HEK293 (cell line): ENCODE measurements around the gene TMEM145.

Experiments
- CTCF ChIA-PET: fragments of 350-600 bp; formaldehyde crosslinking; extraction: SDS; loops from one replicate; lab custom pipeline; 2021; ENCODE audit warnings: antibody characterized with exemption; lab: Yijun Ruan, JAX
- POLR2A ChIA-PET: fragments of 300-600 bp; formaldehyde crosslinking; extraction: SDS; loops from one replicate; lab custom pipeline; 2020; ENCODE audit warnings: antibody characterized with exemption, inconsistent platforms; lab: Yijun Ruan, JAX
- H3K27ac ChIP-seq: fragments of 200-500 bp; sonication (Bioruptor generic); 2 replicates; pipeline ENCODE4 v1.5.1; 2014; ENCODE audit warnings: low read depth, low read length, control low read depth, inconsistent platforms; ENCODE audit errors: extremely low read depth
- H3K36me3 ChIP-seq, 2 experiments: fragments of 200-500 bp in 1 of 2; sonication (Bioruptor generic) in 1 of 2; 1 replicate in 1 of 2; 2 replicates in 1 of 2; pipeline ENCODE4 v1.5.1; 2014 to 2017; ENCODE audit warnings: inconsistent platforms in 2 of 2, low read length in 2 of 2; ENCODE audit not compliant: control insufficient read depth in 2 of 2, insufficient read depth in 1 of 2
- H3K4me1 ChIP-seq: fragments of 200-500 bp; sonication (Bioruptor generic); 2 replicates; pipeline ENCODE4 v1.5.1; 2014; ENCODE audit warnings: mild to moderate bottlenecking, low read length, inconsistent platforms; ENCODE audit not compliant: control insufficient read depth, insufficient read depth
- H3K4me3 ChIP-seq: 2 replicates; pipeline ENCODE4 v1.5.1; 2011; ENCODE audit warnings: low read depth, mild to moderate bottlenecking, control low read depth, low read length, moderate library complexity
- H3K9me3 ChIP-seq: fragments of 200-500 bp; sonication (Bioruptor generic); 2 replicates; pipeline ENCODE4 v1.5.1; 2014; ENCODE audit warnings: low read depth, low read length, inconsistent platforms; ENCODE audit not compliant: control insufficient read depth, insufficient read depth
- HOXD13 ChIP-seq: sonication (generic); formaldehyde crosslinking; IDR thresholded peaks from 2 replicates; pipeline ENCODE4 v1.8.0; 2022; ENCODE audit warnings: missing genetic modification reagents, borderline replicate concordance
- MEIS1 ChIP-seq: sonication (generic); formaldehyde crosslinking; IDR thresholded peaks from 2 replicates; pipeline ENCODE4 v1.8.1; 2022; ENCODE audit warnings: missing genetic modification reagents, mild to moderate bottlenecking, borderline replicate concordance
- OVOL3 ChIP-seq: fragments of 450-650 bp; formaldehyde crosslinking; IDR thresholded peaks from 2 replicates; pipeline ENCODE4 v1.5.1; 2016; ENCODE audit warnings: missing biosample characterization, missing genetic modification characterization
- REPIN1 ChIP-seq: fragments of 450-650 bp; formaldehyde crosslinking; IDR thresholded peaks from 2 replicates; pipeline ENCODE4 v1.5.1; 2017; ENCODE audit warnings: missing biosample characterization, missing genetic modification characterization, low read depth
- SP2 ChIP-seq: fragments of 450-650 bp; formaldehyde crosslinking; IDR thresholded peaks from 2 replicates; pipeline ENCODE4 v1.5.1; 2016; ENCODE audit warnings: missing biosample characterization, missing genetic modification characterization
- ZBTB20 ChIP-seq: fragments of 450-650 bp; formaldehyde crosslinking; IDR thresholded peaks from 2 replicates; pipeline ENCODE4 v1.5.1; 2016; ENCODE audit warnings: missing biosample characterization, missing genetic modification characterization
- ZFP69B ChIP-seq: fragments of 450-650 bp; formaldehyde crosslinking; IDR thresholded peaks from 2 replicates; pipeline ENCODE4 v1.5.1; 2016; ENCODE audit warnings: missing biosample characterization, missing genetic modification characterization
- ZNF10 ChIP-seq: fragments of 450-650 bp; formaldehyde crosslinking; IDR thresholded peaks from 2 replicates; pipeline ENCODE4 v1.5.1; 2017; ENCODE audit warnings: missing biosample characterization, missing genetic modification characterization
- ZNF211 ChIP-seq: fragments of 450-650 bp; formaldehyde crosslinking; IDR thresholded peaks from 2 replicates; pipeline ENCODE4 v1.5.1; 2016; ENCODE audit warnings: low read depth, missing biosample characterization, missing genetic modification characterization
- ZNF223 ChIP-seq: fragments of 450-650 bp; formaldehyde crosslinking; IDR thresholded peaks from 2 replicates; pipeline ENCODE4 v1.5.1; 2016; ENCODE audit warnings: missing biosample characterization, missing genetic modification characterization
- ZNF24 ChIP-seq: fragments of 450-650 bp; formaldehyde crosslinking; IDR thresholded peaks from 2 replicates; pipeline ENCODE4 v1.5.1; 2016; ENCODE audit warnings: missing biosample characterization, missing genetic modification characterization
- ZNF324 ChIP-seq: fragments of 450-650 bp; formaldehyde crosslinking; IDR thresholded peaks from 2 replicates; pipeline ENCODE4 v1.5.1; 2016; ENCODE audit warnings: missing biosample characterization, missing genetic modification characterization
- ZNF366 ChIP-seq: fragments of 450-650 bp; formaldehyde crosslinking; conservative IDR thresholded peaks from 2 replicates; pipeline ENCODE4 v1.5.1; 2016; ENCODE audit warnings: missing biosample characterization, missing genetic modification characterization
- ZNF37A ChIP-seq: fragments of 450-650 bp; IDR thresholded peaks from 2 replicates; pipeline ENCODE4 v1.5.1; 2018; ENCODE audit warnings: missing biosample characterization, missing genetic modification characterization
- ZNF394 ChIP-seq: fragments of 450-650 bp; formaldehyde crosslinking; IDR thresholded peaks from 2 replicates; pipeline ENCODE4 v1.5.1; 2016; ENCODE audit warnings: missing biosample characterization, missing genetic modification characterization, mild to moderate bottlenecking, moderate library complexity, borderline replicate concordance
- ZNF48 ChIP-seq: fragments of 450-650 bp; formaldehyde crosslinking; IDR thresholded peaks from 2 replicates; pipeline ENCODE4 v1.5.1; 2016; ENCODE audit warnings: missing biosample characterization, missing genetic modification characterization
- ZNF510 ChIP-seq: fragments of 450-650 bp; formaldehyde crosslinking; IDR thresholded peaks from 2 replicates; pipeline ENCODE4 v1.5.1; 2018; ENCODE audit warnings: mild to moderate bottlenecking, missing genetic modification characterization, missing biosample characterization; ENCODE audit not compliant: insufficient replicate concordance
- ZNF701 ChIP-seq: fragments of 450-650 bp; formaldehyde crosslinking; IDR thresholded peaks from 2 replicates; pipeline ENCODE4 v1.5.1; 2016; ENCODE audit warnings: missing biosample characterization, missing genetic modification characterization
- TF ChIP-seq, protein P1 (sequence below): fragments of 450-650 bp; formaldehyde crosslinking; IDR thresholded peaks from 2 replicates; pipeline ENCODE4 v1.5.0; 2017; ENCODE audit warnings: missing biosample characterization, missing genetic modification characterization, borderline replicate concordance
- TF ChIP-seq, protein P2 (sequence below): fragments of 450-650 bp; formaldehyde crosslinking; IDR thresholded peaks from 2 replicates; pipeline ENCODE4 v1.5.1; 2016; ENCODE audit warnings: missing biosample characterization, missing genetic modification characterization
- TF ChIP-seq, protein P3 (sequence below): fragments of 450-650 bp; formaldehyde crosslinking; IDR thresholded peaks from 2 replicates; pipeline ENCODE4 v1.5.1; 2016; ENCODE audit warnings: missing biosample characterization, missing genetic modification characterization

Gene TMEM145

DNA sequence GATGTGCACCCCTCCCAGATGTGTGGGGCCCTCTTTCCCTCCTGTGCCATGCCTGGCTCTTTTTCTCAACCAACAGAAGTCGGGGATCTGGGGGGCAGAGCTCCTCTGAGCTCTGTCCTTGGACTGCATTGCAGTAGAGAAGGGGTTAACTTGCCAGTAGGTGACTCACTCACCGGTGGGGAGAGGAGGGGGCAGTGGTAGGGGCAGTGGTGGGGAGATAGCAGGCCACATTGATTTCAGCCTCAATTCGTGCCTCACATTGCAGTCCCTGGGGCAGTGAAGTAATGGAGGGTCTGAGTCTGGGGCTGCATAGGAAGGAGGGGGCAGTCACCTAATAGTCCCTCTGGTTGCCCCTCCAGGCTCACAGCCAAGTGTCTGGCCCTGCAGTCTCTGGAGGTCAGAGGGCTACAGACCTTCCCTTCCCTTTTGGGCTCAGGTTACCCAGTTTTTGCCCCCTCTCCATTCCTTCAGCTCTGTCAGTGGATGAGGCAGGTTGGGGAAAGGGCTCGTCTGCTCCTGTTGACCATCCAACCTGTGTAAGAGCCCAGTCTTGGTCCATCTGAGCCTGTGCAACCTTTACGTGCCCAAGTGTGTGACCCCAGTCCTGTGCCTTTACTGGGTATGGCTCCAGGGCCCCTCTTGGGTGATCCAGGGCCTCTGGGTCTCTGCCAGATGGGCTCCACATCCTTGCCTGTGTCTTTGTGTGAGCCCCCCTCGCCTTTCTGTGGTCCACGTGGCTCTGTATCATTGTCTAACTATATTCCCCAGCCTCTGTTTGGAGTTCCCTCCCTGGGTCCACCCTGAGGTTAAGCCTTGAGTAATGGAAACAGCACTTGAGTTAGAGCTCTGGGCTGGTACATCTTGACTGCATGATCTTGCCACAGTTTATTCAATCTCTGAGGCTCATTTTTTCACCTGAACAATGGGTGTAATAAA is 31.0 kb upstream of the TMEM145 start (continued):
- TF ChIP-seq, protein P1, sequence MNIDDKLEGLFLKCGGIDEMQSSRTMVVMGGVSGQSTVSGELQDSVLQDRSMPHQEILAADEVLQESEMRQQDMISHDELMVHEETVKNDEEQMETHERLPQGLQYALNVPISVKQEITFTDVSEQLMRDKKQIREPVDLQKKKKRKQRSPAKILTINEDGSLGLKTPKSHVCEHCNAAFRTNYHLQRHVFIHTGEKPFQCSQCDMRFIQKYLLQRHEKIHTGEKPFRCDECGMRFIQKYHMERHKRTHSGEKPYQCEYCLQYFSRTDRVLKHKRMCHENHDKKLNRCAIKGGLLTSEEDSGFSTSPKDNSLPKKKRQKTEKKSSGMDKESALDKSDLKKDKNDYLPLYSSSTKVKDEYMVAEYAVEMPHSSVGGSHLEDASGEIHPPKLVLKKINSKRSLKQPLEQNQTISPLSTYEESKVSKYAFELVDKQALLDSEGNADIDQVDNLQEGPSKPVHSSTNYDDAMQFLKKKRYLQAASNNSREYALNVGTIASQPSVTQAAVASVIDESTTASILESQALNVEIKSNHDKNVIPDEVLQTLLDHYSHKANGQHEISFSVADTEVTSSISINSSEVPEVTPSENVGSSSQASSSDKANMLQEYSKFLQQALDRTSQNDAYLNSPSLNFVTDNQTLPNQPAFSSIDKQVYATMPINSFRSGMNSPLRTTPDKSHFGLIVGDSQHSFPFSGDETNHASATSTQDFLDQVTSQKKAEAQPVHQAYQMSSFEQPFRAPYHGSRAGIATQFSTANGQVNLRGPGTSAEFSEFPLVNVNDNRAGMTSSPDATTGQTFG = no peak
- TF ChIP-seq ZNF10 (tag by site-specific recombination) (no peak), HOXD13 (CRISPR knock-in tag) (no peak), ZNF324 (tag by site-specific recombination) (peak; percentile 74), OVOL3 (tag by site-specific recombination) (no peak), ZBTB20 (tag by site-specific recombination) (peak; percentile 2), ZNF24 (tag by site-specific recombination) (peak; percentile 71; the same call in 1 of the 2 replicates), MEIS1 (CRISPR knock-in tag) (no peak)

DNA sequence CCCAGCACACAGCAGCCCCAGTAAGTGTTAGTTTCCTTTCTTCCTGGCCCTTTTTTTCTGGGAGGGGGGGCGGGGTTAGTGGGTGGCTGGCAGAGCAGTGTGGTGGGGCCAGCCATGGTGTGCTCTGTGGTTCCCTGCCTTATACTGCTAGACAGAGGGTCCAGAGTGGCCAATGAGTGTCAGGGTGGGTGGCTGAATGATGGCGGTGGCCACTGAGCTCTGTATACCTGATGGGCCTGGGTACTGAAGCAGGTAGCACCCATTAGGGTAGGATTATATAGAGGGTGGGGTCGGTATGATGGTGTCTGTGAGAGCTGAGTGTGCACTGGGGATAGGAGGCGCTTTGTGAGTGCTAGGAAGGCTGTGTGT is 30.3 kb upstream of the TMEM145 start:
- Histone ChIP-seq H3K4me1 (peaks cover 52% of the 10 kb centered on the region), H3K4me3 (no peak overlapping the region), H3K9me3 (no peaks in the 10 kb centered on the region), H3K27ac (peak overlapping the region; percentile 89), H3K36me3 (peaks cover 0 to 12% of the 10 kb centered on the region in 2 experiments; a peak in 1 of 3 replicates)
- ChIA-PET POLR2A (interaction anchor here (1.0 to 12.3 kb wide), 3 partner anchors 20 to 55 kb away, joined by 3 to 242 read pairs (median 6); partner anchors contain the start of genes GSK3A, PAFAH1B3 and PRR19), CTCF (interaction anchor here (0.6 to 7.5 kb wide), 6 partner anchors 12 to 81 kb away, joined by 3 to 276 read pairs (median 3); partner anchors contain the start of gene GSK3A)
- TF ChIP-seq REPIN1 (tag by site-specific recombination) (0 out of 2 replicates have a peak, but pooled peaks have one; percentile 14), ZFP69B (tag by site-specific recombination) (peak; percentile 85), SP2 (tag by site-specific recombination) (no peak)
- TF ChIP-seq, protein P2, sequence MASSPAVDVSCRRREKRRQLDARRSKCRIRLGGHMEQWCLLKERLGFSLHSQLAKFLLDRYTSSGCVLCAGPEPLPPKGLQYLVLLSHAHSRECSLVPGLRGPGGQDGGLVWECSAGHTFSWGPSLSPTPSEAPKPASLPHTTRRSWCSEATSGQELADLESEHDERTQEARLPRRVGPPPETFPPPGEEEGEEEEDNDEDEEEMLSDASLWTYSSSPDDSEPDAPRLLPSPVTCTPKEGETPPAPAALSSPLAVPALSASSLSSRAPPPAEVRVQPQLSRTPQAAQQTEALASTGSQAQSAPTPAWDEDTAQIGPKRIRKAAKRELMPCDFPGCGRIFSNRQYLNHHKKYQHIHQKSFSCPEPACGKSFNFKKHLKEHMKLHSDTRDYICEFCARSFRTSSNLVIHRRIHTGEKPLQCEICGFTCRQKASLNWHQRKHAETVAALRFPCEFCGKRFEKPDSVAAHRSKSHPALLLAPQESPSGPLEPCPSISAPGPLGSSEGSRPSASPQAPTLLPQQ (tag by site-specific recombination) = peak; percentile 78; the same call in 1 of the 2 replicates

DNA sequence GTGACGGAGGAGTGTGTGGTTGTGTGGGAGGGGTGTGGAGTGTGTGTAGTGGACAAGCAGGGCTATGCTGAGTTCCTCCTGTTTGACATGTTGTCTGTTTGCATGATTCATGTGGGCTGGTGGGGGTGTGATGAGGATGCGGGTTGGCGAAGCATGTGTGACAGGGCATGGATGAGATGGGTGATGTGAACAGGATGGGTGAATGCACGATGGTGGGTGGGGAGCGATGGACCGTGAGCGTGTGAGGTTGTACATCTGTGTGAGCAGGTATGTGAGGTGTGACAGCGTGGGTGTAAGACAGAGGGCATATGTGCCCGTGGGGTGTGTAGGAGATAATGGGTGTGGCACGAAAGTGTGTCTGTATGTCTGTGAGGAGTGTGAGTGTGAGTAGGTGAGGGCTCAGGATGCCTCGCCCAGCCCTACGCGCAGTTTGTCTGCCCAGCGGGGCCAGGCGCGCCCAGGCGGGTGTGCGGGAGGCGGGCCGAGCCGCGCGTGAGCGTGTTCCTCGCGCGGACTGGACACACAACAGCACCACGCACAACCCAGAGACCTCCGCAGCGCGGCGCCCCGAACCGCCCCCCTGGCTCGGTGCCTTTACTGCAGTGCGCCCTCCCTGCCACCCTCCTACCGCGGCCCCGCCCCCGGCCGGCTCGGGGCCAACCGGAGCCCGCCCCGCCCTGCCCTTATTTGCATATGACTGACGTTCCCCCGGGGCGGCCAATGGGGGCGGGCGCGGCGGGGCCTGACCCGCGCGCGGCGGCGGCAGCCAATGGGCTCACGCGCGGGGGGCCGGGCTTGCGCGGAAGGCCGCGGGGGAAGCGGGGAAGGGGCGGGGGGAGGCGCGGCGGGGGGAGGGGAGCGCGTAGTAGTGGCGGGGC is 29.7 kb upstream of the TMEM145 start:
- no peaks in the 10 kb centered on the region for H3K9me3 ChIP-seq
- ChIA-PET POLR2A (interaction anchor here (1.0 to 12.3 kb wide), 3 partner anchors 19 to 55 kb away, joined by 3 to 242 read pairs (median 6); partner anchors contain the start of genes GSK3A, PAFAH1B3 and PRR19), CTCF (interaction anchor here (0.6 to 7.5 kb wide), 6 partner anchors 12 to 80 kb away, joined by 3 to 276 read pairs (median 3); partner anchors contain the start of gene GSK3A)
- peak overlapping the region; percentile 39 for H3K4me3 ChIP-seq
- H3K4me1 ChIP-seq = peaks cover 51% of the 10 kb centered on the region
- H3K36me3 ChIP-seq = peaks cover 0 to 18% of the 10 kb centered on the region in 2 experiments; a peak in 1 of 3 replicates
- H3K27ac ChIP-seq = peak overlapping the region; percentile 90
- TF ChIP-seq ZNF223 (tag by site-specific recombination) (no peak), ZNF211 (tag by site-specific recombination) (no peak), ZNF48 (tag by site-specific recombination) (no peak), ZNF701 (tag by site-specific recombination) (no peak), ZNF366 (tag by site-specific recombination) (peak; percentile 93), ZNF394 (tag by site-specific recombination) (no peak; the same call in 1 of the 2 replicates), ZNF510 (tag by site-specific recombination) (no peak), ZNF37A (tag by site-specific recombination) (no peak)
- TF ChIP-seq, protein P3, sequence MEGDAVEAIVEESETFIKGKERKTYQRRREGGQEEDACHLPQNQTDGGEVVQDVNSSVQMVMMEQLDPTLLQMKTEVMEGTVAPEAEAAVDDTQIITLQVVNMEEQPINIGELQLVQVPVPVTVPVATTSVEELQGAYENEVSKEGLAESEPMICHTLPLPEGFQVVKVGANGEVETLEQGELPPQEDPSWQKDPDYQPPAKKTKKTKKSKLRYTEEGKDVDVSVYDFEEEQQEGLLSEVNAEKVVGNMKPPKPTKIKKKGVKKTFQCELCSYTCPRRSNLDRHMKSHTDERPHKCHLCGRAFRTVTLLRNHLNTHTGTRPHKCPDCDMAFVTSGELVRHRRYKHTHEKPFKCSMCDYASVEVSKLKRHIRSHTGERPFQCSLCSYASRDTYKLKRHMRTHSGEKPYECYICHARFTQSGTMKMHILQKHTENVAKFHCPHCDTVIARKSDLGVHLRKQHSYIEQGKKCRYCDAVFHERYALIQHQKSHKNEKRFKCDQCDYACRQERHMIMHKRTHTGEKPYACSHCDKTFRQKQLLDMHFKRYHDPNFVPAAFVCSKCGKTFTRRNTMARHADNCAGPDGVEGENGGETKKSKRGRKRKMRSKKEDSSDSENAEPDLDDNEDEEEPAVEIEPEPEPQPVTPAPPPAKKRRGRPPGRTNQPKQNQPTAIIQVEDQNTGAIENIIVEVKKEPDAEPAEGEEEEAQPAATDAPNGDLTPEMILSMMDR (tag by site-specific recombination) = peak; percentile 84
